ENCODE results near the gene ZNF280A.
"Not testable (repeated sequence)": the region's sequence is repeated elsewhere in the genome, so short reads cannot be mapped to it uniquely, and the experiment has no call there.

The ZNF280A gene

DNA sequence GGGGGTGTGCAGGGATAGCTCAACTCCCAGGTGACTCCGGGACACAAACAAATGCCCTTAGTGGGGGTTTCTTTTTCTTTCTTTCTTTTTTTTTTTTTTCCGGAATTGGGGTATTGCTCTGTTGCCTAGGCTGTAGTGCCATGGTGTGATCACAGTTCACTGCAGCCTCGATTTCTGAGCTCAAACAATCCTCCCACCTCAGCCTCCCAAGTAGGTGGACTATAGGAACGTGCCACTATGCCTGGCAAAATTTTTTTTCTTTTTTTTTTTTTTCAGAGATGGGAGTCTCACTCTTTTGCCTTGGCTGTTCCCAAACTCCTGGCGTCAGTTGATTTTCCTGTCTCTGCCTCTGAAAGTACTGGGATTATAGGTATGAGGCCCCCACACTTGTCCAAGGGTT lies 13.8 kb upstream of the ZNF280A start:
- TF ChIP-seq CTCF (IDR thresholded peaks at IDR 0.05; ENCODE audit: low read depth, low read length): no peak
- H3K4me3 ChIP-seq (replicated peaks in 1 of 2; ENCODE audit: low read depth in 2 of 2, low read length in 2 of 2): no peak overlapping the region
- DNase-seq (ENCODE audit: low read depth in 2 of 2): no peak

DNA sequence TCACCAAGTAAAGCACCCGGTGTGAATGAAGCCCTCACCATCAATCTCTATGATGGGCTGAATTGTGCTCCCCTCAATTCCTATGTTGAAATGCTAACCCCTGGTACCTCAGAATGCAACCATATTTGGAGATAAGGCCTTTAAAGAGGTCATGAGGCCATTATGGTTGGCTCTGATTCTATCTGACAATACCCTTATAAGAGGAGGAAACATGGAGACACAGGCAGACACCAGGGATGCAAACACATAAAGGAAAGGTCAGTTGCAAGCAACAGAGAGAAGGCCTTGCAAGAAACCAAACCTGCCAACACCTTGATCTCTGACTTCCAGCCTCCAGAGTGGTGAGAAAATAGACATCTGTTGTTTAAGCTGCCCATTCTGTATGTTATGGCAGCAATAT lies 13.3 kb upstream of the ZNF280A start:
- TF ChIP-seq CTCF (IDR thresholded peaks at IDR 0.05; ENCODE audit: low read depth, low read length): no peak
- H3K4me3 ChIP-seq (replicated peaks in 1 of 2; ENCODE audit: low read depth in 2 of 2, low read length in 2 of 2): no peak overlapping the region
- no peak for DNase-seq (ENCODE audit: low read depth in 2 of 2)

GRCh38 chr22:22532547-22533071 lies 12.5 kb upstream of the ZNF280A start:
- DNase-seq (ENCODE audit: low read depth in 2 of 2); H3K4me3 ChIP-seq (replicated peaks in 1 of 2; ENCODE audit: low read depth in 2 of 2, low read length in 2 of 2): not testable (repeated sequence)

- no peak overlapping the region for H3K4me3 ChIP-seq (replicated peaks in 1 of 2; ENCODE audit: low read depth in 2 of 2, low read length in 2 of 2)
- no peak for DNase-seq (ENCODE audit: low read depth in 2 of 2)
- TF ChIP-seq CTCF (IDR thresholded peaks at IDR 0.05; ENCODE audit: low read depth, low read length): no peak
Observed at GRCh38 chr22:22531770-22532546, 11.9 kb upstream of the ZNF280A start.

GRCh38 chr22:22528780-22529179 lies 8.7 kb upstream of the ZNF280A start:
- no peak overlapping the region for H3K4me3 ChIP-seq (replicated peaks in 1 of 2; ENCODE audit: low read depth in 2 of 2, low read length in 2 of 2)
- TF ChIP-seq CTCF (IDR thresholded peaks at IDR 0.05; ENCODE audit: low read depth, low read length): no peak
- no peak for DNase-seq (ENCODE audit: low read depth in 2 of 2)

DNA sequence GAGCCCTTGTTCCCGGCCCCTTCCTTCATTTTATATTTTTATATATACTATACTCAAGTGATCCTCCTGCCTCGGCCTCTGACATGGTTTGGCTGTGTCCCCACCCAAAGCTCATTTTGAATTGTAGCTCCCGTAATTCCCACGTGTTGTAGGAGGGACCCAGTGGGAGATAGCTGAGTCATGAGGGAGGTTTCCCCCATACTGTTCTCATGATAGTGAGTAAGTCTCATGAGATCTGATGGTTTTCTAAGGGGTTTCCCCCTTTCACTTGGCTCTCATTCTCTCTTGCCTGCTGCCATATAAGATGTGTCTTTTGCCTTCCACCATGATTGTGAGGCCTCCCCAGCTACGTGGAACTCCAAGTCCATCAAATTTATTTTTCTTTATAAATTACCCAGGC lies 7.2 kb upstream of the ZNF280A start:
- TF ChIP-seq CTCF (IDR thresholded peaks at IDR 0.05; ENCODE audit: low read depth, low read length): no peak
- H3K4me3 ChIP-seq (replicated peaks in 1 of 2; ENCODE audit: low read depth in 2 of 2, low read length in 2 of 2): no peak overlapping the region
- DNase-seq (ENCODE audit: low read depth in 2 of 2): peak in 1 of 2 donors; percentile 31

GRCh38 chr22:22526125-22526912 lies 6.2 kb upstream of the ZNF280A start:
- no peak for TF ChIP-seq CTCF (IDR thresholded peaks at IDR 0.05; ENCODE audit: low read depth, low read length)
- H3K4me3 ChIP-seq (replicated peaks in 1 of 2; ENCODE audit: low read depth in 2 of 2, low read length in 2 of 2): no peak overlapping the region
- DNase-seq (ENCODE audit: low read depth in 2 of 2): no peak
